TTC549 (cell line): ENCODE data around the gene GAD1.

ENCODE experiments used
- FAIRE-seq: peaks from 2 replicates; lab custom pipeline; 2012; peaks lifted over from hg19 to GRCh38; lab: Jason Lieb, UNC

Gene GAD1

GRCh38 chr2:170896622-170897021 is 79.9 kb downstream of the GAD1 start:
- FAIRE-seq = no peak

- FAIRE-seq = no peak
Measured at GRCh38 chr2:170897108-170897507, 80.4 kb downstream of the GAD1 start.

- FAIRE-seq = no peak
Measured at GRCh38 chr2:170905864-170906263, 89.2 kb downstream of the GAD1 start.
